ENCODE measurements around the gene CFAP46. TPM values are rescaled to one million over a fixed set of nuclear protein-coding genes. Genes with fewer than 3 reads are reported as not detected.

The CFAP46 gene
- total and polyA plus RNA-seq, 2 donors (not counting 1 experiment from before 2014, with no cell fraction given), result 0.07 TPM; not detected in 1

DNA sequence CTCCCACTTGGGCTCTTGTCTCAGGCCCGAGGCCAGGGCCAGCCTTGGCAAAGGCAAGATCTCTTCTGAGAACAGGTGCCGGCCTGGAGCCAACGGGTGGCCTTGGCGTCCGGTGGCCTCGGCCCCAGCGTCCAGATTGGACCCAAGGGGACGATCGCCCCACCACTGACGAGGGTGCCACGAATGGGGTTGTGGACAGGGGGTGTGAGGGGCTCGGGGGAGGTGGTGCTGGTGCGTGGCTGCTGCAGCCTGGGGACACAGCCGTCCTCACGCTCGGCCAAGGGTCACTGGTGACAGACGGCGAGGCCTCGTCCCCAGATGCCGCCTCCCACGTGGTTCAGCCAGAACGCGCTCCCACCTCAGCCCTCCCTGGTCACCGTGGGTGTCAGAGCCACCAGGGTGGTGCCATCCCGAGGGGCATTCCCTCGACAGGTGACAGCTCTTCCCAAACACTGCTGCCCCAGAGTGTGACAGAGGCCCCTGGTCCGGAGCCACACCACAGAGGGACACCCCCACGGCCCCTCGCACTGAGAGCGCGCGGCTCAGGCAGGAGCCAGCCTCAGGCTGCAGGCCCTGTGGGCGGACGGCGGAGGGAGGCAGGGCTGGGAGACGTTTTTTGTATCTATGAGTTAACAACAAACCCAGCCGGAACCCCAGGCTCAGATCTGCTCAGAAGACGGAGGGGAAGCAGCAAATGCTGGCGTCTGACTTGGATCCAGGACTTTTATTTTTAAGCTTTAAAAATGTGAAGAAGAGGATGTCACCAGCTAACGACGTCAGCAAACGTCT, 18.5 kb upstream of the CFAP46 start:
- Histone ChIP-seq H3K4me1 (ENCODE audit: control insufficient read depth in 2 of 2, insufficient read depth in 2 of 2, low read length in 2 of 2) (peaks cover 5 to 9% of the 10 kb centered on the region in 2 donors), H3K4me3 (ENCODE audit: control extremely low read depth in 1 of 5, extremely low read depth in 1 of 5, insufficient read depth in 1 of 5, low read depth in 2 of 5, low read length in 4 of 5) (no peak overlapping the region), H3K27ac (ENCODE audit: low read length in 2 of 2) (no peak overlapping the region), H2AFZ (ENCODE audit: insufficient read depth, low read depth, low read length, poor library complexity, severe bottlenecking) (no peak overlapping the region), H4K20me1 (ENCODE audit: control insufficient read depth, insufficient read depth, low read length, poor library complexity, severe bottlenecking) (no peaks in the 10 kb centered on the region), H3K27me3 (replicated peaks in 1 of 4; ENCODE audit: control extremely low read depth in 1 of 4, control insufficient read depth in 3 of 4, insufficient read depth in 4 of 4, low read length in 3 of 4) (no peaks in the 10 kb centered on the region), H3K9me3 (ENCODE audit: control extremely low read depth in 1 of 3, control insufficient read depth in 2 of 3, insufficient read depth in 1 of 3, low read length in 2 of 3) (peaks cover 0 to 3% (median 0%) of the 10 kb centered on the region in 3 donors), H3K36me3 (replicated peaks in 1 of 2; ENCODE audit: control extremely low read depth in 1 of 2, control insufficient read depth in 1 of 2, extremely low read depth in 1 of 2, insufficient read depth in 2 of 2, low read length in 1 of 2) (no peaks in the 10 kb centered on the region), H3K4me2 (replicated peaks; ENCODE audit: low read depth, low read length, poor library complexity, severe bottlenecking) (no peak overlapping the region), H3K9ac (ENCODE audit: low read length) (no peak overlapping the region), H3K79me2 (ENCODE audit: control insufficient read depth, insufficient read depth, low read length) (no peaks in the 10 kb centered on the region)
- WGBS (ENCODE audit: insufficient coverage), result 93% methylated on average over 41 of the region's 42 CpGs
- H3K27me3 Mint-ChIP-seq, result peaks cover 16% of the 10 kb centered on the region
- intact Hi-C loops (cut with micrococcal nuclease), result no loop called here
- H3K4me1 Mint-ChIP-seq, result peaks cover 22% of the 10 kb centered on the region
- CTCF ChIA-PET, result no interaction called here
- TF ChIP-seq EZH2 (IDR thresholded peaks at IDR 0.05; ENCODE audit: borderline replicate concordance, insufficient read depth, low read depth, low read length, poor library complexity, severe bottlenecking), result no peak
- TF ChIP-seq, protein P1, sequence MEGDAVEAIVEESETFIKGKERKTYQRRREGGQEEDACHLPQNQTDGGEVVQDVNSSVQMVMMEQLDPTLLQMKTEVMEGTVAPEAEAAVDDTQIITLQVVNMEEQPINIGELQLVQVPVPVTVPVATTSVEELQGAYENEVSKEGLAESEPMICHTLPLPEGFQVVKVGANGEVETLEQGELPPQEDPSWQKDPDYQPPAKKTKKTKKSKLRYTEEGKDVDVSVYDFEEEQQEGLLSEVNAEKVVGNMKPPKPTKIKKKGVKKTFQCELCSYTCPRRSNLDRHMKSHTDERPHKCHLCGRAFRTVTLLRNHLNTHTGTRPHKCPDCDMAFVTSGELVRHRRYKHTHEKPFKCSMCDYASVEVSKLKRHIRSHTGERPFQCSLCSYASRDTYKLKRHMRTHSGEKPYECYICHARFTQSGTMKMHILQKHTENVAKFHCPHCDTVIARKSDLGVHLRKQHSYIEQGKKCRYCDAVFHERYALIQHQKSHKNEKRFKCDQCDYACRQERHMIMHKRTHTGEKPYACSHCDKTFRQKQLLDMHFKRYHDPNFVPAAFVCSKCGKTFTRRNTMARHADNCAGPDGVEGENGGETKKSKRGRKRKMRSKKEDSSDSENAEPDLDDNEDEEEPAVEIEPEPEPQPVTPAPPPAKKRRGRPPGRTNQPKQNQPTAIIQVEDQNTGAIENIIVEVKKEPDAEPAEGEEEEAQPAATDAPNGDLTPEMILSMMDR (IDR thresholded peaks at IDR 0.05), result no peak
- ATAC-seq (ENCODE audit: low read depth) (no peak), DNase-seq (no peak)
- no peaks in the 10 kb centered on the region for H3K9me3 Mint-ChIP-seq (ENCODE audit: insufficient read depth)
- POLR2A ChIA-PET, result no interaction called here
- H3K4me3 Mint-ChIP-seq, result peak overlapping the region; percentile 16
- H3K27ac Mint-ChIP-seq, result no peak overlapping the region

DNA sequence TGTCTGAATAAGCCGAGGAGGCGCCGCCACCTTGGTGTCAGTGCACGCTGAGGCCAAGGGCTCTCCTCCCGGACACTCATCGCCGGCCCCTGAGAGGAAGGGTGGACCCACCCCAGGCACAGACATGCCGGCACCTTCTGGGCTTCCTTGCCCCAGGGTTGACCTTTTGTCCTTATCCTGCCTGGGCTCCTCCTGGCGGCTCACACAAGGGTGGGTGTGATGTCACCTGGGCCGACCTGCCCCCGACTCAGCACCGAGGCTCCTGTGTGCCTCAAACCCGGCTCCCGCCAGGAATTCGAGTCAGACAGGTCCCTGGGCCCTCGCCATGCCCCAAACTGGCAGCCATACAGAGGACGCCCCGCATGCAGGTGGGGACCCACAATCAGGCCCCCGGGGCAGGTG, 17.7 kb upstream of the CFAP46 start:
- no peak overlapping the region for H3K27ac Mint-ChIP-seq
- TF ChIP-seq, protein P1 (IDR thresholded peaks at IDR 0.05), result no peak
- no peak for TF ChIP-seq EZH2 (IDR thresholded peaks at IDR 0.05; ENCODE audit: borderline replicate concordance, insufficient read depth, low read depth, low read length, poor library complexity, severe bottlenecking)
- POLR2A ChIA-PET, result no interaction called here

More for the DNA sequence above, 17.7 kb upstream of the CFAP46 start:
- Histone ChIP-seq H4K20me1 (ENCODE audit: control insufficient read depth, insufficient read depth, low read length, poor library complexity, severe bottlenecking) (no peaks in the 10 kb centered on the region), H3K9me3 (ENCODE audit: control extremely low read depth in 1 of 3, control insufficient read depth in 2 of 3, insufficient read depth in 1 of 3, low read length in 2 of 3) (peaks cover 0 to 3% (median 0%) of the 10 kb centered on the region in 3 donors), H3K36me3 (replicated peaks in 1 of 2; ENCODE audit: control extremely low read depth in 1 of 2, control insufficient read depth in 1 of 2, extremely low read depth in 1 of 2, insufficient read depth in 2 of 2, low read length in 1 of 2) (no peaks in the 10 kb centered on the region), H3K4me2 (replicated peaks; ENCODE audit: low read depth, low read length, poor library complexity, severe bottlenecking) (no peak overlapping the region), H2AFZ (ENCODE audit: insufficient read depth, low read depth, low read length, poor library complexity, severe bottlenecking) (no peak overlapping the region), H3K9ac (ENCODE audit: low read length) (no peak overlapping the region), H3K27me3 (replicated peaks in 1 of 4; ENCODE audit: control extremely low read depth in 1 of 4, control insufficient read depth in 3 of 4, insufficient read depth in 4 of 4, low read length in 3 of 4) (no peaks in the 10 kb centered on the region), H3K4me1 (ENCODE audit: control insufficient read depth in 2 of 2, insufficient read depth in 2 of 2, low read length in 2 of 2) (peaks cover 5 to 9% of the 10 kb centered on the region in 2 donors), H3K79me2 (ENCODE audit: control insufficient read depth, insufficient read depth, low read length) (no peaks in the 10 kb centered on the region), H3K27ac (ENCODE audit: low read length in 2 of 2) (no peak overlapping the region), H3K4me3 (ENCODE audit: control extremely low read depth in 1 of 5, extremely low read depth in 1 of 5, insufficient read depth in 1 of 5, low read depth in 2 of 5, low read length in 4 of 5) (no peak overlapping the region)
- DNase-seq (no peak), ATAC-seq (ENCODE audit: low read depth) (no peak)
- WGBS (ENCODE audit: insufficient coverage), result 89% methylated on average over 19 of the region's 19 CpGs
- CTCF ChIA-PET, result no interaction called here
- peaks cover 14% of the 10 kb centered on the region for H3K27me3 Mint-ChIP-seq
- H3K9me3 Mint-ChIP-seq (ENCODE audit: insufficient read depth), result no peaks in the 10 kb centered on the region
- H3K4me3 Mint-ChIP-seq, result no peak overlapping the region
- peaks cover 22% of the 10 kb centered on the region for H3K4me1 Mint-ChIP-seq
- intact Hi-C loops (cut with micrococcal nuclease), result no loop called here
